HG03135 (cell line): ENCODE measurements around the gene TLE4.
A peak's percentile ranks its signal among the peaks of the same experiment; 100 is the strongest.
"Not testable (repeated sequence)": the region's sequence is repeated elsewhere in the genome, so short reads cannot be mapped to it uniquely, and the experiment has no call there.

Source experiments
- ATAC-seq: cut with Tn5 transposase; IDR thresholded peaks from one replicate; pipeline ENCODE4 v1.9.1; 2021; ENCODE audit warnings: mild to moderate bottlenecking, moderate library complexity; ENCODE audit not compliant: unreplicated experiment

Gene TLE4

GRCh38 chr9:79598562-79599345 lies 27.0 kb downstream of the TLE4 start:
- no peak for ATAC-seq

- ATAC-seq, result no peak
Observed at GRCh38 chr9:79600466-79600865, 28.7 kb downstream of the TLE4 start.

DNA sequence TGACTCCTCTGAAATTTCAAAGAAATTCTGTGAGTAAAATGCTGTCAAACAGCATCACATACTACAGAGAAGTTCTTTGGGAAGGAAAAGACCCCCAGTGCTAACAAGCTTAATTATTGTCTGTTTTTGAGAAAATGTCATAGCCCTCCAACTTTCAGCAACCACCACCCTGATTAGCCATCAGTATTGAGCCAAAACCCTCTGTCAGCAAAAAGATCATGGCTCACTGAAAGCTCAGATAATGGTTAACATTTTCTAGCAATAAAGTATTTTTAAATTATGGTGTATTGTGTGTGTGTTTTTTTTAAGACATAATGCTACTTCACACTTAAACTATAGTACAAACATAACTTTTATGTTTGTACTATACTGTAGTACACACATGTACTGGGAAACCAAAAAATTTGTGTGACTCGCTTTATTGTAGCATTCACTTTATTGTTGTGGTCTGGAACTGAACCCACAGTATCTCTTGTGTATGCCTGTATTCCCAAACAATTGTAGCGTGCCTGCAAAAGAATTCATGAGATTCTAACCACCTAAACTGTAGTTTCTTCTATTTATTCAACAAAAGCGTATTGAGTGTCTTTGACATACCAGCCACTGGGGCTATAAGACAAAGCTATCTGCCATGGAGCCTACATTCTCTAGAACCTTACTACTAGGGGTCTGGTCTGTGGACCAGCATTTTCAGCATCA lies 31.6 kb downstream of the TLE4 start:
- no peak for ATAC-seq

- no peak for ATAC-seq
Observed at GRCh38 chr9:79604149-79604548, 32.4 kb downstream of the TLE4 start.

GRCh38 chr9:79604921-79605562 lies 33.3 kb downstream of the TLE4 start:
- ATAC-seq, result no peak

DNA sequence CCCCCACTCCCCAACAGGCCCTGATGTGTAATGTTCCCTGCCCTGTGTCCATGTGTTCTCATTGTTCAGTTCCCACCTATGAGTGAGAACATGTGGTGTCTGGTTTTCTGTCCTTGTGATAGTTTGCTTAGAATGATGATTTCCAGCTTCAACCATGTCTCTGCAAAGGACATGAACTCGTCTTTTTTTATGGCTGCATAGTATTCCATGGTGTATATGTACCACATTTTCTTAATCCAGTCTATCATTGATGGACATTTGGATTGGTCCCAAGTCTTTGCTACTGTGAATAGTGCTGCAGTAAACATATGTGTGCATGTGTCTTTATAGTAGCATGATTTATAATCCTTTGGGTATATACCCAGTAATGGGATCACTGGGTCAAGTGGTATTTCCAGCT lies 34.8 kb downstream of the TLE4 start:
- ATAC-seq, result not testable (repeated sequence)

- ATAC-seq, result no peak
Observed at GRCh38 chr9:79609468-79610018, 37.8 kb downstream of the TLE4 start.

DNA sequence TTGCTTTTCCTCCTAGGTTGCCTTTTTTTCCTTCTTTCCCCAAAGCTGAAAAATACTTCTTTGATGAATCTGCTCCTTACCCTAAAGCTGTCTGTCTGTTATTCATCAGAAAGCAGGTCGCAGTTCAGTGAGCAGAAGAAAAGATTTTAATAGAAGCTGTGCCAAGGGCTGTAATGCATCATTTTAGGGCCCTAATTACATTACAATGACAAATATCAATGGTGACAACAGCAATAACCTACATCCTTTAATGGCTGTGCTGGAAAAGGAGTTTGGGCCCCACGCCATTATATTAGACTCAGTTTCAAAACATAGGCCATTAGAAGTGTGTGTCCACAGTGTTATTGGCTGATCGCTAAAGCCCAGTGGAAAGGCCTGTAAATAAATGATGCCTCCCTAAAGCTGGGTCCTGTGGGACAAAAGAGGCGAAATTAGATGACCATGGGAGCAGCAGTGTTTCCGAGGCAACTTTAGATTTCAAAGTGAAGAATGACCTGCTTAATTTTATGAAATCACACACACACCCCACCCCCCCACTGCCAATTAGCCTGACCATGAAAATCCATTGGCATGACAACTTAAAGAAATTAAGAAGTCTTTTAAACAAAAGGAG lies 38.4 kb downstream of the TLE4 start:
- ATAC-seq, result no peak

DNA sequence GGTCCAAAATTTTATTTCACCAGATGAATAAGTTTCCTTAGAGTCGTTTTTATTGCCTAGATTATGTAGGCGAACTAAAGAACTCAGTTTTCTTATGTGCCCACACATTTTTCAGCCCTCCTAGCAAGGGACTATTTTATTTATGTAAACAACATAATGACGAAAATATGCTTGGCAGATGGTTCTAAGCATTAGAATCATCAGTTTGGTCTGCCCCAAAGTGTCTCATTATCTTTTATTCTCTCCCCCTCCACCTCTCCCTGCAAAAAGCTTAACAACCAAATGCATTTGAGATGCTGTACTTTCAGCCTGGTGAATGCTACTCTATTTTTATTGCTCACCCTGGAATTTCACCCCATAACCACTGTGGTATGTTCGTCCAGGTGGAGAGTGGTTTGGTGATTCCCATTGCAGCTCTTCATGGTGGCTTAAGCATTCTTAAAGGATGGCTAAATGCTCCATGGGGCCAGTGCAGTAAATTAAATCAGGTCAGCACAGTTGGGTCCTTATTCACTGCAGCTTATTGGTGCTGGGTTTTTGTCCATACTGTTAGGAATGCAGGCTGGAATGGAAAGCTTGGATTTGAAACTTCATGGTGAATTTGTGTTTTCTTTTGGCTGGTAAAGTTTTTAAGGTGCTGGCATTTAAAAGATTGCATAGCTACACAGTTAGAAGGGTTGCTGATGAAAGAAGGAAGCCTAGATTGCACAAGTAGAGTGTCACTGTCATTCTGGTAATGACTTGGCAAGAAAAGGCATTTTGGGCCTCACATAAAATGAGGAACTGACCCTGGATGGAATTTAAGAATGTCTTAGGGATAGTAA lies 39.2 kb downstream of the TLE4 start:
- ATAC-seq, result peak; percentile 81

- ATAC-seq, result no peak
Observed at GRCh38 chr9:79613145-79613544, 41.4 kb downstream of the TLE4 start.

GRCh38 chr9:79615038-79615437 lies 43.3 kb downstream of the TLE4 start:
- no peak for ATAC-seq

- no peak for ATAC-seq
Observed at GRCh38 chr9:79616013-79616412, 44.2 kb downstream of the TLE4 start.

GRCh38 chr9:79616971-79617370 lies 45.2 kb downstream of the TLE4 start:
- ATAC-seq, result no peak

- ATAC-seq, result no peak
Observed at GRCh38 chr9:79617395-79617794, 45.6 kb downstream of the TLE4 start.

DNA sequence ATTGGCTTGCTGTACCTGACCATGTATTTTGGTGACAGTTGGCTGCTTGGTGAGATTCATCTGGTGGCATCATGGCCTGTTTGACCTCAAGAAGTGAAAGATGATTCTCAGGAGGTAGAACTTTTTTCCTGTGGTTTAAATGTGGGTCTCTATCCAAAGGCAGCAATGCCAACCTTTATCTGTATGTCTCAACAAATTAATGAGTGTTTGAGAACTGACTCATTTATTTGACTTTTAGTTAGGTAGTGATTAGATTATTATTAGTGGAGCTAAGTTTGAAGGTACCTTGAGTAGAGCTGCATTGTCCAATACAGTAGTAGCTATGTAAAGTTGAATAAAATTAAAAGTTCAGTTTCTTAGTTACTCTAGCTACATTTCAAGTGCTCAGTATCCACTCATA lies 48.2 kb downstream of the TLE4 start:
- ATAC-seq, result no peak

- ATAC-seq, result no peak
Observed at GRCh38 chr9:79621916-79622575, 50.3 kb downstream of the TLE4 start.

DNA sequence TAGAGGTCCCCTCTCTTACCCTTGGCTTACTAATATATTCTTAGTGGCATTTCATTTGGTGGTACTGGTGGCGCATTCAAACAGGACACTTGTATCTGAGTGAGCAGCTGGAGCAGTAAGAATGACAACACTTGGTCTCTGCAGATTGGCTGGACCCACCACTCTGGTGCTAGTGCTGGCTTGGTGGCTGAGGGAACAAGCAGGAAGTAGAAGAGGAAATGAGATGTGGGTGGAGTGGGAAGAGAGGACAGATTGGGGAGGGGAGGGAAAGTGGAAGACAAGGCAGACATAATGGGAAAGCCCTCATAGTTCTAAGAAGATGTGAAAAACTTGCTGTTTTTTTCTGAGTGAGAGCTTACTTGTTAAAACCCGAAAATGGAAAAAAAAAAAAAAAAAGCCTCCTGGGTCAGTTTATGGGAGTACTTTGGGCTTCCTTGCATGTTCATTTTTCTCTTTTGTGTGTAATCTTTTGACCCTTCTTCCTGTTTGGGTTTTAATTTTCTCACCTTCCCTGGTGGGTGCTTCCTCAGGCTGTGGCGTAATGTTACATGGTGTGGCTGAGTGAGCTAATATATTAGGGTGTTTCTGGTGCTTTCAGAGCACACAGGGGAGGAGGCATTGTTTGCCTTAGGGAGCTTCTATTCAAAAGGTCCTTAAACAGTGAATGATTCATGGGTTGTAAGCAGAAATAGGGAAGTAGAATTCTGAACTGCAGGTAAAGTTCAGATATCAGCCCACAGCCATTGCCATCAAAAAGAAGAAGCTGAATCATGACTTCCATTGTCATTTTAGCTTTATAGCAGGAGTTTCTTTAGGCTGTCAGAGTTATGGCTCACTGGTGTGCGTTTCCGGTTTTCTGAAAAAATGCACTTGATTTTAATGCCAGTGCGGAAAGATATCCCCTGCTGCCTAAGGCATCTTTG lies 52.3 kb downstream of the TLE4 start:
- ATAC-seq, result peak; percentile 90

- no peak for ATAC-seq
Observed at GRCh38 chr9:79629721-79630120, 58.0 kb downstream of the TLE4 start.
